BE2C (cell line): ENCODE measurements around the gene LAMA3.
A peak's percentile ranks its signal among the peaks of the same experiment; 100 is the strongest.

ENCODE experiments used
- DNase-seq: peaks from one replicate; pipeline ENCODE4 v3.0.0-alpha.2; 2020
- H3K27me3 ChIP-seq: fragments of 250-450 bp; sonication (Bioruptor Pico); 2 replicates; pipeline ENCODE4 v1.5.1; 2020; ENCODE audit warnings: mild to moderate bottlenecking
- H3K36me3 ChIP-seq: fragments of 250-450 bp; sonication (Bioruptor Pico); 2 replicates; pipeline ENCODE4 v1.5.1; 2020; ENCODE audit warnings: mild to moderate bottlenecking
- H3K4me1 ChIP-seq: fragments of 250-450 bp; sonication (Bioruptor Pico); 2 replicates; pipeline ENCODE4 v1.5.1; 2020
- H3K4me3 ChIP-seq: 2 replicates; pipeline ENCODE4 v1.5.1; 2011; ENCODE audit warnings: low read depth, low read length
- H3K9me3 ChIP-seq: fragments of 250-450 bp; sonication (Bioruptor Pico); 2 replicates; pipeline ENCODE4 v1.5.1; 2020
- CTCF ChIP-seq: IDR thresholded peaks from 2 replicates; pipeline ENCODE4 v1.5.1; 2012; ENCODE audit warnings: mild to moderate bottlenecking, low read depth, low read length

The LAMA3 gene

GRCh38 chr18:23805898-23806297 is 116.6 kb downstream of the LAMA3 start:
- no peak for TF ChIP-seq CTCF
- DNase-seq, result no peak

DNA sequence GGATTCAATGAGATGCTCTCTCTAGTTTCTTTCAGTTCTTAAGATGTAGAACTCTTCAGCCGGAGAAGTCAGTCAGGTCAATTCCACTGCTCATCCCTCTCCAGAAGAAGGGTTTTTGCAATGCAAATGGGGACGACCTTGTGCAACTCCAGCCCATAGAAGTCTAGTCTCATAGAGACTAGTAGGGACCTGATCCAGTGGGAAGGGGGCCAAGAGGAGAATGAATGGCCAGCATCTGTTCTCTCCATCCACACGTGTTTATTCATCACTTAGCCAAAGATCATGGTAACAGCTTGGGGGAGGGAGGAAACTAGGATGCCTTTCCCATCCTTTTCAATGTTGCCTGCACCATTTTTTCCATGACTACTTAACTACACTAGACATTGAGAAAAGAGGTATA is 120.2 kb downstream of the LAMA3 start:
- Histone ChIP-seq H3K36me3 (no peaks in the 10 kb centered on the region), H3K4me3 (no peak overlapping the region), H3K4me1 (no peaks in the 10 kb centered on the region), H3K27me3 (no peaks in the 10 kb centered on the region), H3K9me3 (no peaks in the 10 kb centered on the region)
- no peak for DNase-seq
- TF ChIP-seq CTCF, result no peak

More at GRCh38 chr18:23805898-23806297, 116.6 kb downstream of the LAMA3 start:
- Histone ChIP-seq H3K4me3 (no peak overlapping the region), H3K36me3 (no peaks in the 10 kb centered on the region), H3K27me3 (no peaks in the 10 kb centered on the region), H3K9me3 (no peaks in the 10 kb centered on the region), H3K4me1 (no peaks in the 10 kb centered on the region)

GRCh38 chr18:23810396-23810795 is 121.1 kb downstream of the LAMA3 start:
- H3K27me3 ChIP-seq, result no peaks in the 10 kb centered on the region
- H3K4me3 ChIP-seq, result no peak overlapping the region
- no peaks in the 10 kb centered on the region for H3K4me1 ChIP-seq
- H3K36me3 ChIP-seq, result no peaks in the 10 kb centered on the region
- TF ChIP-seq CTCF, result no peak
- no peaks in the 10 kb centered on the region for H3K9me3 ChIP-seq
- DNase-seq, result no peak

DNA sequence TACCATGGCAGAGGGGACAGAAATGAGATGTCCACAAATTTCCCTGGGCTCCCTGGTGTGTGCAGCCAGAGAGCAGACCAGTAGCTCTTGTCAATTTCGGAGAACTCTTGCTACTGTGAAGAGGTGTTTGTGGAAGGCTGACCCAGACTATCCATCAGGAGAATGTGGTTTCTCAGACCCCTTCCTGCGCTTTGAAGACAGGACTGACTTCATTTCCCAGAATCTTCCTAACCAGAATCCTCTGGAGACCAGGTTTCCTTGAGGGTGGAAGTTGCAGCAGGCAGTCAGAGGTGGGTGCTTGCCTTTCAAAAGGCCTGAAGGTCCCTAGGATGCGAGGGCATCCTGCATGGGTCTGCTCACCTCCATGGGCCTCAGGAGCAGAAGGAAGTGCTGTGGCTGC is 121.9 kb downstream of the LAMA3 start:
- Histone ChIP-seq H3K36me3 (no peaks in the 10 kb centered on the region), H3K27me3 (no peaks in the 10 kb centered on the region), H3K4me1 (no peaks in the 10 kb centered on the region), H3K4me3 (no peak overlapping the region), H3K9me3 (no peaks in the 10 kb centered on the region)
- no peak for DNase-seq
- TF ChIP-seq CTCF, result no peak

DNA sequence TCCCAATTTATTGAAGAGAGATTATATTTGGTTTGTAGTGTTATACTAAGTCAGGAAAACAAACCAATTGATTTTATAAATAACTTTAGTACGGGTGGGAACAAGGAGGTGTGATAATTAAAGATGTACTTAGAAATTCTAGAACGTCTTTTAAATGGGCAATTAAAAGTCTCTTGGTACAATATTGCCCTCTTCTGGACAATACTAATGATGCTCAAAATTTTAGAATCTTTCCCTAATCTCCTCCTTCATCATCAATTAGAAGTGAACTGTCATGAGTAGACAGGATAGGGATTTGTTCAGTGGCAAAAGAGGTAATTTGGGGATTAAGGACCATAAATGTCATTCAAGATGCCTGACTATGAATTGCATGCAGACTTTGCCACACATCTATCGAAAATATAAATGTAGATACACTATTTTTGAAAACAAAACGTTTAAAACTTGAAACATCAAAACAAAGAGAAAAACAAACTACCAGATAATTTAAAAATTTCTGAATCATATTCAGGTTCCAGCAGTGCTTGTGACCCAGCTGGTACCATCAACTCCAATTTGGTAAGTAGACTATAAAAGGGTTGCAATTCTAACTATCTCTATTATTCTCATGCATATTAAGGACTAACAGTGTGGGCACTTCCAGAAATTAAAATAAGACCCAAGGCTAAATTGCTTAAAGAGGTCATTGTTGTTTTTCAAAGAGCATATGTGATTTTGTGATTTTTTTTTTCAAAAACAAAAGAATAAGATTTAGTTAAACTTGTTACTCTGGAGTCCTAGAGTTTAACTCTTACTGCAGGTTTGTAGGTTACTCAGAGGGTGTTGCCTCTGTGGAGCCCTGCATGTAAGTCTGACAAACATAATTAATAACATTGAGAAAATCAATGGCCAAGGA is 123.5 kb downstream of the LAMA3 start:
- Histone ChIP-seq H3K4me3 (no peak overlapping the region), H3K4me1 (no peaks in the 10 kb centered on the region), H3K9me3 (no peaks in the 10 kb centered on the region), H3K36me3 (no peaks in the 10 kb centered on the region), H3K27me3 (no peaks in the 10 kb centered on the region)
- peak; percentile 36; the same call in 1 of the 2 replicates for TF ChIP-seq CTCF
- no peak for DNase-seq

GRCh38 chr18:23814991-23815614 is 125.8 kb downstream of the LAMA3 start:
- Histone ChIP-seq H3K27me3 (no peaks in the 10 kb centered on the region), H3K4me3 (no peak overlapping the region), H3K36me3 (no peaks in the 10 kb centered on the region), H3K4me1 (no peaks in the 10 kb centered on the region), H3K9me3 (no peaks in the 10 kb centered on the region)
- no peak for DNase-seq
- no peak for TF ChIP-seq CTCF
